Measurements from ENCODE around the gene FZD4. TPM values are rescaled to one million over a fixed set of nuclear protein-coding genes. Genes with fewer than 3 reads are reported as not detected.

FZD4 gene
- total RNA-seq, 1 donor from 2014 or later = 0.05 TPM

DNA sequence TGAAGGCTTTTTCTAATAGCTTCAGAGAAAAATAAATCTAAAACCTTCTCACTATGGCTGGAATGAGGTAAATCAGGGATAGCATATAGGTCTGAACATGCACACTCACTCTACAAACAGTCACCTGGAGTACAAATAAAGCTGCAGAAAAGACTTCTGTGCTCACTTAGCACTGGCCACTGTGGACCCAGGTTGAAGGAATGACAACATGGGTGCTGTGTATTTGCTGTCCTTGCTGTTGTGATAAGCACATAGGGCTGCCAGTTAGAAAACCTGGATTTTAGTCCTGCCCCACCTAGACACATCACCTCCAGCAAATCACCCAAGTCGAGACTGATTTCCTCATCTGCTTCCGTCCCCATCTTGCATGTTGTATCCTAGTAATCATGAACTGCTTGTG is 51.2 kb downstream of the FZD4 start:
- no peak overlapping the region for H3K4me3 Mint-ChIP-seq
- H3K9me3 Mint-ChIP-seq = no peaks in the 10 kb centered on the region
- no peak overlapping the region for H3K27ac Mint-ChIP-seq
- no peak for DNase-seq (ENCODE audit: low spot score)
- peaks cover 9% of the 10 kb centered on the region for H3K27me3 Mint-ChIP-seq (ENCODE audit: insufficient read depth)
- intact Hi-C loops (cut with micrococcal nuclease) = no loop called here
- no peaks in the 10 kb centered on the region for H3K4me1 Mint-ChIP-seq (ENCODE audit: low read depth)
- H3K36me3 Mint-ChIP-seq (ENCODE audit: low read depth) = no peaks in the 10 kb centered on the region

- intact Hi-C loops (cut with micrococcal nuclease) = no loop called here
- peaks cover 11% of the 10 kb centered on the region for H3K27me3 Mint-ChIP-seq (ENCODE audit: insufficient read depth)
- no peak overlapping the region for H3K4me3 Mint-ChIP-seq
- H3K27ac Mint-ChIP-seq = no peak overlapping the region
- DNase-seq (ENCODE audit: low spot score) = no peak
- no peaks in the 10 kb centered on the region for H3K4me1 Mint-ChIP-seq (ENCODE audit: low read depth)
- no peaks in the 10 kb centered on the region for H3K36me3 Mint-ChIP-seq (ENCODE audit: low read depth)
- H3K9me3 Mint-ChIP-seq = no peaks in the 10 kb centered on the region
Measured at GRCh38 chr11:86902345-86902744, 52.9 kb downstream of the FZD4 start.

DNA sequence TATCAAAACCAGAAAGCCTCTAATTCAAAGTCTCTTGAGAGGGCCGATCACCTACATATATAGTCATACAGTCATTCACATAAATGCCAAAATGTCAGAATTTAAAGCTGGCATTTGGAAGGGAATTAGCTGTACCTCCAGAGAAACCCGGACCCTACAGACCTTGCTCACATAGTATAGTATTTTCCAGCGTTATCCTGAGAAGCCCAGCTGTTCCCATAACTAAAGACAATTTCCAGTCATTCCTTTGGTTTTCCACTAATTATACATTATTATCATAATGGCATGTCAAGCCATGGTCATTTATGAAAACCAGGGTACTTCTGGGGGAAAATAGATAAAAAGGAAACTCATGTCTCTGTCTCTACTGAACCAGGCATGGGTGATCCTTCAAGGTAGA is 53.6 kb downstream of the FZD4 start:
- Mint-ChIP-seq H3K27me3 (ENCODE audit: insufficient read depth) (peaks cover 11% of the 10 kb centered on the region), H3K4me3 (no peak overlapping the region), H3K9me3 (no peaks in the 10 kb centered on the region), H3K36me3 (ENCODE audit: low read depth) (no peaks in the 10 kb centered on the region), H3K4me1 (ENCODE audit: low read depth) (no peaks in the 10 kb centered on the region), H3K27ac (no peak overlapping the region)
- intact Hi-C loops (cut with micrococcal nuclease) = no loop called here
- no peak for DNase-seq (ENCODE audit: low spot score)

DNA sequence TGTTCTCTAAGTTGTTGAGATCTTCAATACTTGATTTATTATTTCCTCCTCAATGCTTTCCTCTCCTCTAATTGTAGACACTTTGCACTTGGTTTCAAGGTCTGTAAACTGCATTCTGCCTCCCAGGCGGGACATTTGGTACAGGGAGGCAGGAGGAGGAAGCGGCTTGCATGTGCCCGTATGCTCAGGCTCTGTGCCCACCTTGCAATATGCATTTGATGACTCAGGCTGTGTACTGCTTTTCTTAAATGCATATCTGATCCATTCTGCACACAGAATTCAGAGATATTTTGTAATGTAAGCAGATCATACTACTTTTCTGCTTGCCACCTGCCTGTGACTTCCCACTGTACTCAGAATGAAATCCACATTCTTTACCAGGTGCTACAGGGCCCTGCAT is 55.0 kb downstream of the FZD4 start:
- H3K9me3 Mint-ChIP-seq = no peaks in the 10 kb centered on the region
- DNase-seq (ENCODE audit: low spot score) = no peak
- no peaks in the 10 kb centered on the region for H3K4me1 Mint-ChIP-seq (ENCODE audit: low read depth)
- peaks cover 11% of the 10 kb centered on the region for H3K27me3 Mint-ChIP-seq (ENCODE audit: insufficient read depth)
- intact Hi-C loops (cut with micrococcal nuclease) = no loop called here
- H3K4me3 Mint-ChIP-seq = no peak overlapping the region
- no peaks in the 10 kb centered on the region for H3K36me3 Mint-ChIP-seq (ENCODE audit: low read depth)
- no peak overlapping the region for H3K27ac Mint-ChIP-seq

DNA sequence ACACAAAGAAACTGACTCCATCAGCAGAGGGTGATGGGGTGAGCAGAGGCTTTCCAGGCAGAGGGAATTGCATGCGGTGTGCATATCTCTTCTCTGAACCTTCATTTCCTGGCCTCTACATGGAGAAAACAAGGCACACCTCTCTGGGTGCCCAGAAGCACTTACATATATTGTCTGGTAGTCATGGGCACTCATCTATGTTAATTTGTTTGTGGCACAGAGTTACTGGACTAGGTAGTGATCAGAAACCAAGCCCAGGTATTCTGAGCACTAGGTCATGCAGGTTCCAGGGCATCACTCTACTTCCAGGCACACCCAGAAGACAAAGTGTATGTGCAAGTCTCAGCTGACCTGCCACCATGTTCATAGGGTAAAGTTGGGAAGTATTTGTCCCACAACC is 56.5 kb downstream of the FZD4 start:
- H3K4me1 Mint-ChIP-seq (ENCODE audit: low read depth) = no peaks in the 10 kb centered on the region
- peaks cover 13% of the 10 kb centered on the region for H3K27me3 Mint-ChIP-seq (ENCODE audit: insufficient read depth)
- no peak overlapping the region for H3K27ac Mint-ChIP-seq
- intact Hi-C loops (cut with micrococcal nuclease) = no loop called here
- no peak for DNase-seq (ENCODE audit: low spot score)
- H3K36me3 Mint-ChIP-seq (ENCODE audit: low read depth) = no peaks in the 10 kb centered on the region
- H3K4me3 Mint-ChIP-seq = no peak overlapping the region
- no peaks in the 10 kb centered on the region for H3K9me3 Mint-ChIP-seq

- DNase-seq (ENCODE audit: low spot score) = no peak
- Mint-ChIP-seq H3K27ac (no peak overlapping the region), H3K4me3 (no peak overlapping the region), H3K36me3 (ENCODE audit: low read depth) (no peaks in the 10 kb centered on the region), H3K4me1 (ENCODE audit: low read depth) (no peaks in the 10 kb centered on the region), H3K9me3 (no peaks in the 10 kb centered on the region), H3K27me3 (ENCODE audit: insufficient read depth) (peaks cover 16% of the 10 kb centered on the region)
- intact Hi-C loops (cut with micrococcal nuclease) = no loop called here
Measured at GRCh38 chr11:86896441-86896841, 58.8 kb downstream of the FZD4 start.

Other genes starting within 250 kb of the FZD4 start
- 77.2 and 83.0 TPM in 2 replicates for gene PRSS23, start 154.9 kb downstream of the FZD4 start, total RNA-seq
- gene TMEM135, start 82.5 kb upstream of the FZD4 start, total RNA-seq = 27.9 and 28.8 TPM in 2 replicates

Measured in activated T-helper 1 cell treated with anti-CD3 and anti-CD28 coated beads, Interleukin-12 subunit alpha, Interleukin-12 subunit beta, Interleukin-2, Interleukin-4 antibody, amounts not matched to agents 30 ng/mL and 10 ng/mL and 1 ng/mL, durations not matched to agents 14 hours and 24 hours and 36 hours (primary cell).